NCI-H1694 treated with DMSO at 0.1 percent for 48 hours (cell line): Measurements from ENCODE around the gene ULBP3.
"Not testable (repeated sequence)": the region's sequence is repeated elsewhere in the genome, so short reads cannot be mapped to it uniquely, and the experiment has no call there.

Experiments used
- DNase-seq: peaks from one replicate; lab custom pipeline; 2025; lab: John Stamatoyannopoulos, UW

The ULBP3 gene

GRCh38 chr6:150015281-150016001 is 53.5 kb downstream of the ULBP3 start:
- DNase-seq, result not testable (repeated sequence)

- not testable (repeated sequence) for DNase-seq
These were observed 54.2 kb downstream of the ULBP3 start for GRCh38 chr6:150014623-150015280.

- not testable (repeated sequence) for DNase-seq
These were observed 54.9 kb downstream of the ULBP3 start for GRCh38 chr6:150013785-150014622.

- DNase-seq, result not testable (repeated sequence)
These were observed 55.8 kb downstream of the ULBP3 start for GRCh38 chr6:150012846-150013784.
